HepG2 (cell line): Measurements from ENCODE around the gene CCL18. TPM values are rescaled to one million over a fixed set of nuclear protein-coding genes. Genes with fewer than 3 reads are reported as not detected.
"Not testable (repeated sequence)": the region's sequence is repeated elsewhere in the genome, so short reads cannot be mapped to it uniquely, and the experiment has no call there.

ENCODE experiments used
- ATAC-seq: fragments of 200-7000 bp; cut with Tn5 transposase; 3 replicates; pipeline ENCODE4 v1.9.1; 2020; ENCODE audit warnings: mild to moderate bottlenecking, moderate library complexity
- BruUV-seq: library from RNA; stranded (reverse); fragments of 400-500 nt; replicated peaks from 2 replicates; lab custom pipeline; 2021; lab: Mats Ljungman, UMichigan
- CTCF ChIA-PET: fragments of 300-600 bp; formaldehyde crosslinking; extraction: SDS; loops from one replicate; lab custom pipeline; 2021; ENCODE audit warnings: low total read pairs, inconsistent platforms, low intra/inter-chr PET ratio; lab: Yijun Ruan, JAX
- POLR2A ChIA-PET: fragments of 350-600 bp; sonication (Branson Sonifier 250); formaldehyde crosslinking; loops from one replicate; lab custom pipeline; 2020; ENCODE audit warnings: antibody characterized with exemption, inconsistent platforms; lab: Yijun Ruan, JAX
- DNase-seq: peaks from one replicate; pipeline ENCODE4 v3.0.0-alpha.2; 2015; ENCODE audit warnings: low spot score
- FAIRE-seq: peaks from 3 replicates; lab custom pipeline; 2011; peaks lifted over from hg19 to GRCh38; lab: Jason Lieb, UNC
- H2AFZ ChIP-seq: one replicate; pipeline ENCODE4 v1.6.1; 2011; ENCODE audit warnings: low read length, inconsistent platforms
- H3K27ac ChIP-seq: fragments of 300-600 bp; 3 replicates; pipeline ENCODE4 v1.8.0; 2011; ENCODE audit warnings: mixed run types, mild to moderate bottlenecking, mixed read lengths, low read length, inconsistent platforms; ENCODE audit not compliant: insufficient read depth; ENCODE audit errors: extremely low read length
- H3K27me3 ChIP-seq, 2 experiments: fragments of 200-600 bp in 1 of 2; 2 replicates in 1 of 2; 3 replicates in 1 of 2; pipeline versions ENCODE4 v1.6.0 to v1.8.0; 2011; ENCODE audit warnings: low read length in 2 of 2, mild to moderate bottlenecking in 2 of 2, moderate library complexity in 2 of 2, inconsistent platforms in 1 of 2; ENCODE audit not compliant: insufficient read depth in 2 of 2, control insufficient read depth in 1 of 2
- H3K36me3 ChIP-seq, 2 experiments: fragments of 200-600 bp in 1 of 2; replicated peaks in 1 of 2; 2 replicates in 1 of 2; 3 replicates in 1 of 2; pipeline versions ENCODE4 v1.5.1 to v1.8.0; 2011; ENCODE audit warnings: low read length in 2 of 2, inconsistent platforms in 1 of 2; ENCODE audit not compliant: insufficient read depth in 2 of 2, control insufficient read depth in 1 of 2
- H3K4me1 ChIP-seq: 2 replicates; pipeline ENCODE4 v1.5.1; 2012; ENCODE audit warnings: low read length, inconsistent platforms; ENCODE audit not compliant: insufficient read depth
- H3K4me2 ChIP-seq: 2 replicates; pipeline ENCODE4 v1.6.0; 2011; ENCODE audit warnings: low read depth, low read length, inconsistent platforms
- H3K4me3 ChIP-seq, 3 experiments: fragments of 200-600 bp in 1 of 3; sonication (generic), shearing (Covaris generic) in 1 of 3; replicated peaks in 1 of 3; 2 replicates each; pipeline ENCODE4 v1.5.1; 2011 to 2016; ENCODE audit warnings: low read length in 3 of 3, inconsistent platforms in 2 of 3, low read depth in 2 of 3, mild to moderate bottlenecking in 2 of 3, control low read depth in 1 of 3, mixed read lengths in 1 of 3; ENCODE audit not compliant: insufficient read depth in 1 of 3
- H3K79me2 ChIP-seq: one replicate; pipeline ENCODE4 v1.6.1; 2011; ENCODE audit warnings: low read length, inconsistent platforms; ENCODE audit not compliant: insufficient read depth
- H3K9ac ChIP-seq: 2 replicates; pipeline ENCODE4 v1.6.0; 2011; ENCODE audit warnings: mild to moderate bottlenecking, low read depth, low read length, inconsistent platforms; ENCODE audit not compliant: insufficient read depth
- H3K9me3 ChIP-seq: 2 replicates; pipeline ENCODE4 v1.5.1; 2012; ENCODE audit warnings: mild to moderate bottlenecking, low read length
- H4K20me1 ChIP-seq: 2 replicates; pipeline ENCODE4 v1.6.0; 2011; ENCODE audit warnings: inconsistent platforms, mild to moderate bottlenecking, low read length, moderate library complexity; ENCODE audit not compliant: insufficient read depth
- ATF7 ChIP-seq, 2 experiments: fragments of 450-650 bp in 1 of 2; sonication (generic) in 1 of 2; formaldehyde crosslinking in 1 of 2; IDR thresholded peaks; 2 replicates each; pipeline versions ENCODE4 v1.4.0 to v1.6.1; 2016 to 2020; ENCODE audit warnings: antibody characterized with exemption in 1 of 2, mild to moderate bottlenecking in 1 of 2, missing genetic modification reagents in 1 of 2
- CREB1 ChIP-seq, 2 experiments: fragments of 450-650 bp in 1 of 2; IDR thresholded peaks; 2 replicates each; pipeline ENCODE4 v1.6.1; 2016 to 2017; ENCODE audit warnings: control low read depth in 1 of 2, mild to moderate bottlenecking in 1 of 2, missing compliant biosample characterization in 1 of 2, missing genetic modification characterization in 1 of 2
- WGBS: methylation state at CpG from one replicate; pipeline ENCODE4 v1.1.6; 2017; ENCODE audit warnings: low lambda C conversion rate; 5-methylcytosine and 5-hydroxymethylcytosine counted together
- in situ Hi-C: cut with HindIII; loops from 2 replicates; pipeline ENCODE4 v1.10.0; 2017; ENCODE audit warnings: low pct_unique_long_range_greater_than_20kb; ENCODE audit not compliant: extremely low pct_ligation_motif_present
- intact Hi-C: fragments of 100-400 bp; cut with micrococcal nuclease; formaldehyde crosslinking; loops from one replicate; pipeline ENCODE4 v1.10.0; 2022; ENCODE audit not compliant: unreplicated experiment
- polyA plus RNA-seq, 8 experiments: library from polyadenylated mRNA; depleted of rRNA in 3 of 8; stranded (reverse) in 7 of 8; unstranded in 1 of 8; fragments of >200 nt; fragmentation: Illumina TruSeq in 4 of 8; extraction: Trizol in 4 of 8; gene quantifications; 2 replicates each; pipeline versions ENCODE4 v1.2.1 to v1.2.3, GENCODE V29; 2011 to 2016; ENCODE audit warnings: low read depth in 4 of 8, missing spikeins in 1 of 8, mixed read lengths in 1 of 8; ENCODE audit not compliant: insufficient read depth in 1 of 8
- total RNA-seq, 5 experiments: library from RNA; depleted of rRNA; stranded (reverse); fragments of >200 nt; fragmentation: Illumina TruSeq; extraction: Trizol; gene quantifications; 2 replicates each; pipeline ENCODE4 v1.2.3, GENCODE V29; 2016; ENCODE audit warnings: low read depth in 1 of 5

The CCL18 gene
- total and polyA plus RNA-seq, 2 of the 13 experiments (the other 11 are each of a cell fraction or from before 2014, with no cell fraction given), result not detected

DNA sequence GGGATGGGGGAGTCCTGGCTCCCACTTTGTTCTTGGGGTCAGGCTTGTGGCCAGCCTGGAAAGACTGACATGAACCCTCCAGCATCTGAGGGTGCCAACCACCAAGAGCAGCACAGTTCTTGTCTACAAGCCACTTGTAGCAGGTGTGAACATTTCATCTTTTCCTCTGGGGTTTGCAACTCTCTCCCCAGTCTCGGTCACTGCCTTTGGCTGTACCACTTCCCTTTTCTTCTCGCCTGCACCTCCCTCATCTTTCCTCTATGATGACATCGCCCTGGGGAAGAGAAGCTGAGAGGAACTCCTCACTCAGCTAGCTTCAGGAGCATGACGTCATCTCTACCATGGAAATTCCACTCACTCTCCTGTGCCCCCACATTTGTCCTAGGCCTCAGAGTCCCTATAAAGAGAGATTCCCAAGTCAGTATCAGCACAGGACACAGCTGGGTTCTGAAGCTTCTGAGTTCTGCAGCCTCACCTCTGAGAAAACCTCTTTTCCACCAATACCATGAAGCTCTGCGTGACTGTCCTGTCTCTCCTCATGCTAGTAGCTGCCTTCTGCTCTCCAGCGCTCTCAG, 39.4 kb downstream of the CCL18 start, which contains the start of gene CCL4:
CCL4 (plus strand) TSS at position 427 of the 575 bp plus-strand sequence; CDS start at position 506, 79 bp downstream.
- H3K4me1 ChIP-seq; POLR2A ChIA-PET; H3K27ac ChIP-seq; H3K27me3 ChIP-seq; H3K4me2 ChIP-seq; H3K36me3 ChIP-seq; DNase-seq; H3K4me3 ChIP-seq; FAIRE-seq; H3K9ac ChIP-seq; H3K79me2 ChIP-seq; H4K20me1 ChIP-seq; ATAC-seq; H2AFZ ChIP-seq; BruUV-seq; intact Hi-C loops; CTCF ChIA-PET; H3K9me3 ChIP-seq; TF ChIP-seq ATF7, CREB1 (CRISPR knock-in tag; IDR thresholded peaks at IDR 0.05): not testable (repeated sequence)
- in situ Hi-C loops, result loop anchor here (10.0 kb wide), 1 partner anchor 59 kb away; no protein-coding TSS in a partner anchor
- 43% methylated on average over 6 of the region's 6 CpGs for WGBS
- TF ChIP-seq ATF7 (IDR thresholded peaks at IDR 0.05) (peak; percentile 95), CREB1 (IDR thresholded peaks at IDR 0.05) (peak; percentile 80)

- H3K9me3 ChIP-seq, H3K79me2 ChIP-seq, H3K27ac ChIP-seq, POLR2A ChIA-PET, ATAC-seq, H3K36me3 ChIP-seq, H3K4me1 ChIP-seq, H3K4me2 ChIP-seq, H4K20me1 ChIP-seq, CTCF ChIA-PET, intact Hi-C loops, BruUV-seq, H3K27me3 ChIP-seq, H2AFZ ChIP-seq, FAIRE-seq, H3K4me3 ChIP-seq, H3K9ac ChIP-seq, DNase-seq: not testable (repeated sequence)
- in situ Hi-C loops, result loop anchor here (10.0 kb wide), 1 partner anchor 59 kb away; no protein-coding TSS in a partner anchor
- 44% methylated on average over 7 of the region's 7 CpGs for WGBS
Observed at GRCh38 chr17:36104246-36104645, 40.2 kb downstream of the CCL18 start.
